ENCODE measurements around the gene C17orf58.
A peak's percentile ranks its signal among the peaks of the same experiment; 100 is the strongest.
"Not testable (repeated sequence)": the region's sequence is repeated elsewhere in the genome, so short reads cannot be mapped to it uniquely, and the experiment has no call there.

C17orf58 gene

GRCh38 chr17:68006797-68007196 is 10.5 kb upstream of the C17orf58 start:
- DNase-seq (ENCODE audit: low read depth in 2 of 3, low spot score in 1 of 3), result no peak

GRCh38 chr17:68004201-68004600 is 7.9 kb upstream of the C17orf58 start:
- no peak for DNase-seq (ENCODE audit: low read depth in 2 of 3, low spot score in 1 of 3)

GRCh38 chr17:67999291-67999911 is 3.1 kb upstream of the C17orf58 start:
- DNase-seq (ENCODE audit: low read depth in 2 of 3, low spot score in 1 of 3), result no peak

- DNase-seq (ENCODE audit: low read depth in 2 of 3, low spot score in 1 of 3), result no peak
Observed at GRCh38 chr17:67998466-67998865, 2.2 kb upstream of the C17orf58 start.

- DNase-seq (ENCODE audit: low read depth in 2 of 3, low spot score in 1 of 3), result peak in 2 of 3 donors; percentile 15 to 17
Observed at GRCh38 chr17:67995570-67996263, 552 bp downstream of the C17orf58 start.

- DNase-seq (ENCODE audit: low read depth in 2 of 3, low spot score in 1 of 3), result no peak
Observed at GRCh38 chr17:67994817-67995569, 1.3 kb downstream of the C17orf58 start.

GRCh38 chr17:67993998-67994361 is 2.3 kb downstream of the C17orf58 start:
- peak in 1 of 3 donors; percentile 29 for DNase-seq (ENCODE audit: low read depth in 2 of 3, low spot score in 1 of 3)

- DNase-seq (ENCODE audit: low read depth in 2 of 3, low spot score in 1 of 3), result peak; percentile 44 to 72 (median 46)
Observed at GRCh38 chr17:67993153-67993997, 2.9 kb downstream of the C17orf58 start.

- peak in 1 of 3 donors; percentile 7 for DNase-seq (ENCODE audit: low read depth in 2 of 3, low spot score in 1 of 3)
Observed at GRCh38 chr17:67992548-67993152, 3.6 kb downstream of the C17orf58 start.

GRCh38 chr17:67990909-67991308 is 5.4 kb downstream of the C17orf58 start:
- DNase-seq (ENCODE audit: low read depth in 2 of 3, low spot score in 1 of 3), result no peak

- DNase-seq (ENCODE audit: low read depth in 2 of 3, low spot score in 1 of 3), result no peak
Observed at GRCh38 chr17:67983383-67983688, 12.9 kb downstream of the C17orf58 start.

- no peak for DNase-seq (ENCODE audit: low read depth in 2 of 3, low spot score in 1 of 3)
Observed at GRCh38 chr17:67982686-67983382, 13.4 kb downstream of the C17orf58 start.

GRCh38 chr17:67982034-67982640 is 14.1 kb downstream of the C17orf58 start:
- DNase-seq (ENCODE audit: low read depth in 2 of 3, low spot score in 1 of 3), result no peak

GRCh38 chr17:67980883-67981282 is 15.4 kb downstream of the C17orf58 start:
- not testable (repeated sequence) for DNase-seq (ENCODE audit: low read depth in 2 of 3, low spot score in 1 of 3)

GRCh38 chr17:67980456-67980855 is 15.8 kb downstream of the C17orf58 start:
- no peak for DNase-seq (ENCODE audit: low read depth in 2 of 3, low spot score in 1 of 3)

- DNase-seq (ENCODE audit: low read depth in 2 of 3, low spot score in 1 of 3), result not testable (repeated sequence)
Observed at GRCh38 chr17:67976306-67976705, 20.0 kb downstream of the C17orf58 start.

- no peak for DNase-seq (ENCODE audit: low read depth in 2 of 3, low spot score in 1 of 3)
Observed at GRCh38 chr17:67974598-67975066, 21.6 kb downstream of the C17orf58 start.

- DNase-seq (ENCODE audit: low read depth in 2 of 3, low spot score in 1 of 3), result no peak
Observed at GRCh38 chr17:67974185-67974584, 22.1 kb downstream of the C17orf58 start.

GRCh38 chr17:67970783-67971182 is 25.5 kb downstream of the C17orf58 start:
- DNase-seq (ENCODE audit: low read depth in 2 of 3, low spot score in 1 of 3), result no peak

- peak; percentile 50 to 78 (median 59) for DNase-seq (ENCODE audit: low read depth in 2 of 3, low spot score in 1 of 3)
Observed at GRCh38 chr17:67963145-67963572, 33.1 kb downstream of the C17orf58 start.
